Stimulated activated CD4-positive, alpha-beta T cell treated with anti-CD3 and anti-CD28 coated beads, Interleukin-4, amount 100 ng/mL, for 24 hours (primary cell): ENCODE results near the gene PPP6C.
"Not testable (repeated sequence)": the region's sequence is repeated elsewhere in the genome, so short reads cannot be mapped to it uniquely, and the experiment has no call there.

Source experiments
- DNase-seq: peaks from one replicate; pipeline ENCODE4 v3.0.0-alpha.2; 2020

PPP6C gene

DNA sequence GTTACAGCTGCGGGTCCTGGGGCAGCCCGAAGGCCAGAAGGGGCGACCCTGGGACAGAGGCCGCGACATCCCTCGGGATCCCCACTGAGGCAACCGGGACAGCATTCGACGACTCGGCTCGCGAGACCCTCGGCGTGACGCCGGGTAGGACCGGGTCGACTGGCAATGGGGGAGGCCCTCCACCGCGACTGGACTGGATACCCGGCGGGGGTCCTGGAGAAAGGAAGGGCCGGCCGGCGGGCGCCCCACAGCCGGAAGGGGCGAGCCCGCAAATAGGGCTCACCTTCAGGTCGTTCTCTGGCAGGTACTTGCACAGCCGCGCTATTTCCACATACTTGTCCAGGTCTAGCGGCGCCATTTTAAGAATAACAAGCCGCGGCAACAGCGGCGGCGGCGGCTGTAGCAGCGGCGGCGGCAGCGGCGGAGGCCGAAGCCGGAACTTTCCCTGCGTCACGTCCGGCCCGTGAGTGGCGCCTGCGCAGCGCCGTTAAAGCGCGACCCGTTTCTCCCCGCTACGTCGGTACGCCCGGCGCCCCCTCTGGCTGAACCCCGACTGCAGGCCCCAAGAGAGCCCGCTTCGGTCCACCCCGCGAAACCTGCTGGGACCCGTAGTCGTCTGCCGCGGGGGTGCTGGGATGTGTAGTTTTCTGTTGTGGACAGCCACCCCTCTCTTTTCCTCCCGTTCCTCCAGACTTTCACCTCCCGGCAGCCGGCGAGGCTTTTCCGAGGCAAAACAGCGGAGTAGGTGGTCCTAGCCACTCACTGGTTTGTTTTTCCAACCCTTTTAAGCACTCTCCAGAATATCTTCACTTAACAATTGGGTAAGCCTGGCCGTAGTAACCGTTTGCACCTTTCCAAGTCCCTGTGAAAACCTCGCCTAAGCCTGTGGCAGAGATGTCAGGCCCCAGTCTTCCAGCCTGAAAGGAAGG, at the start of gene PPP6C:
TSS of gene PPP6C (minus strand) at position 443 of the 929 bp plus-strand sequence. CDS start at position 358, 85 bp downstream.
- peak; percentile 99 for DNase-seq

DNA sequence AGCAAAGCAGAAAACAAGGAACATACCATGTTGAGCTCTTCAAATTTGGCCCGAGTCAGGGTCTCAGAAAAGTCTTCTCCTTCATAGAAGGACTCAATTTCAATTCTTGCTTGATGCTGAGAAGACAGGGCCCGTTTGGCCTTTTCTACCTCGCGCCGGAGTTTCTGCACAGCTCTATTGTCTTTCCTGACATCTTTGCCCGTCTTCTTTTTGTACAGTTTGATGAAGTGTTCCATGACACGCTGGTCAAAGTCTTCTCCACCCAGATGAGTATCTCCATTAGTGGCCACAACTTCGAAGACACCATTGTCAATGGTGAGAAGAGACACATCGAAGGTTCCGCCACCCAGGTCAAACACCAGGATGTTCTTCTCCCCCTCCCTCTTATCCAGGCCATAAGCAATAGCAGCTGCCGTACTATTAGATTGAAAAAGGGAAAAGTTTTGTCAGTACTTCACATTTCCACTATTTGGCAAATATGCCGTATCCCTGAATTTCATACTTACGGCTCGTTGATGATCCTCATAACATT, 49.4 kb upstream of the PPP6C start:
- DNase-seq: no peak

DNA sequence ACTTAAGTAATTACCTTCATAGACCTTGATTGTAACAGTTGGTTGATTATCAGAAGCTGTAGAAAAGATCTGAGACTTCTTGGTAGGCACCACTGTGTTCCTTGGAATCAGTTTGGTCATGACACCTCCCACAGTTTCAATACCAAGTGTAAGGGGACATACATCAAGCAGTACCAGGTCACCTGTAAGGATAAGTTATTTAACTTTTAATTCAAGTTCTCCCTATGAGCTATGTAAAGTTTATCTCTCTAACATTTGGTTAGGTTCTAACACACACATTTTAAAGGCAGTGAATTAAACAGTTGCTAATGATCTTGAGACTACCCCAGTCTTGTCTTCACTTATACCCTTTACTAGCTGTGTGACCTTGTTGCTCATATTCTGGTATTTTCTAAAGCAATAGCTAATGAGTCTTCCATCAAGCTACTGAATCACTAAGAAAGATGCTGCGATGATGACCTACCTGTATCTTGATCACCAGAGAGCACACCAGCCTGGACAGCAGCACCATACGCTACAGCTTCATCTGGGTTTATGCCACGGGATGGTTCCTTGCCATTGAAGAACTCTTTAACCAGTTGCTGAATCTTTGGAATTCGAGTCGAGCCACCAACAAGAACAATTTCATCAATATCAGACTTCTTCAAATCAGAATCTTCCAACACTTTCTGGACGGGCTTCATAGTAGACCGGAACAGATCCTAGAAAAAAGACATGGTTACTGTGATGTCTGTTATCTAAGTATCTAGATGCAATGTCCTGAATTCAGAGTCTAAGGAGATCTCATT, 48.7 kb upstream of the PPP6C start:
- DNase-seq: no peak

DNA sequence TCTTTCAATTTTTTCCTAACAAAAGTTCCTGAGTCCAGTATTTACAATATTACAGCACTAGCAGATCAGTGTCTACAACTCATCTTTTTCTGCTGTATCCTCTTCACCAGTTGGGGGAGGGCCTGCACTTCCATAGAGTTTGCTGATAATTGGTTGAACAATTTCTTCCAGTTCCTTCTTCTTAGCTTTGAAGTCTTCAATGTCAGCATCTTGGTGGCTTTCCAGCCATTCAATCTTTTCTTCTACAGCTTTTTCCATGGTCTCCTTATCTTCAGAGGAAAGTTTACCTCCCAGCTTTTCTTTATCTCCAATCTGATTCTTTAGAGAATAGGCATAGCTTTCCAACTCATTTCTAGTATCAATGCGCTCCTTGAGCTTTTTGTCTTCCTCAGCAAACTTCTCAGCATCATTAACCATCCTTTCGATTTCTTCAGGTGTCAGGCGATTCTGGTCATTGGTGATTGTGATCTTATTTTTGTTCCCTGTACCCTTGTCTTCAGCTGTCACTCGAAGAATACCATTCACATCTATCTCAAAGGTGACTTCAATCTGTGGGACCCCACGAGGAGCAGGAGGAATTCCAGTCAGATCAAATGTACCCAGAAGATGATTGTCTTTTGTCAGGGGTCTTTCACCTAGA, 47.0 kb upstream of the PPP6C start:
- DNase-seq: not testable (repeated sequence)

DNA sequence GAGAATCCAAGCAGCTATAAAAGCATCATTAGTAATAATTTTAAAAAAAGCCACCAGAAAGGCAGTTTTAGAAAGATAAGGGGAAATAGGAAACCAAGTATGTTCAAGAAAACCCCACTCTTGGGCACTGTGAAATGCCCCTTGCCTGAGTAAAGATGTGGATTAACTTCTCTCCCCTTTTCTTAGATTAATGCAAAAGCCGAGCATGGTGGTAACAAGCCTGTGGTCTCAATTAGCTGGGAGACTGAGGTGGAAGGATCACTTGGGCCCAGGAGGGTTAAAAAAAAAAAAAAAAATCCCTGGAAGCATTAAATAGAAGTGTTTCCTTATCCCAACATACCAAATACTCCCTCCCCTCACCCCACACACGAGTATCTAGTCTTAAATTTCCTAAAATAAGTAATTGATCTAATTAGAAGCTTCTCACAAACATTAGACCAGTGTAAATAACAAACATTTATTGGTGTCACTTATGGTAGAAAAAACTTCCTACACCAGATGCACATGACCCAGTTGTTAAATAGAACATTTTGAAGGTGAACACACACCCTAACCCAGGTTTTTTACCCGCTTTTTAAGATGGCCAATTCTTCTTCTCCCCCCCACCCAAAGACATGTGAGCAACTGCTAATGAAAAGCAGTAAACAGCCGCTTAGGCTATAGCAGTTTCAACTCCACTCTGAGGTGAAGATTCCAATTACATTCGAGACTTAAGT, 46.4 kb upstream of the PPP6C start:
- DNase-seq: no peak

DNA sequence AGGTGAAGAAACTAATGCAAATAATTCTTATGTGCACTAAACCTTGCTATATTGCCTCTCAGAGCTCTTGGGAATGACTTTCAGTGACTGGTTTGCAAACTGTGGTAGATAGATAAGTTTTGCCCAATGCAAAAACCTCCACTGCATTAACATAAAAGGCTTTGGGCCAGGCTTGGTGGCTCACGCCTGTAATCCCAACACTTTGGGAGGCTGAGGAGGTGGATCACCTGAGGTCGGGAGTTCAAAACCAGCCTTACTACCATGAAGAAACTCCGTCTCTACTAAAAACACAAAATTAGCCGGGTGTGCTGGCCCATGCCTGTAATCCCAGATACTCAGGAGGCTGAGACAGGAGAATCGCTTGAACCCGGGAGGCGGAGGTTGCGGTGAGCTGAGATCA, 44.5 kb upstream of the PPP6C start:
- DNase-seq: not testable (repeated sequence)

DNA sequence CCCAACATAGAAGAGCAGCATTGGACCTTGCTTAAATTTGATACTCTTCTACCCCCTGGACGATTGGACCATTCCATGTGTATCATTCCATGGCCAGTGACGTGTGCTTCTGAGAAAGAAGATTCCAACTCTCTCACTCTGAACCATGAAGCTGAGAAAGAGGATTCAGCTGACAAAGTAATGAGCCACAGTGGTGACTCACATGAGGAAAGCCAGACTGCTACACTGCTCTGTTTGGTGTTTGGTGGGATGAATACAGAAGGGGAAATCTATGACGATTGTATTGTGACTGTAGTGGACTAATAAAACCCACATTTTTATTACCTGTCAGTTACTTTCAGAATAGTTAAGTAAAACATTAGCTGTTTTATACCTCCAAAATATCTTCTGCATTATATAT, 44.1 kb upstream of the PPP6C start:
- no peak for DNase-seq

DNA sequence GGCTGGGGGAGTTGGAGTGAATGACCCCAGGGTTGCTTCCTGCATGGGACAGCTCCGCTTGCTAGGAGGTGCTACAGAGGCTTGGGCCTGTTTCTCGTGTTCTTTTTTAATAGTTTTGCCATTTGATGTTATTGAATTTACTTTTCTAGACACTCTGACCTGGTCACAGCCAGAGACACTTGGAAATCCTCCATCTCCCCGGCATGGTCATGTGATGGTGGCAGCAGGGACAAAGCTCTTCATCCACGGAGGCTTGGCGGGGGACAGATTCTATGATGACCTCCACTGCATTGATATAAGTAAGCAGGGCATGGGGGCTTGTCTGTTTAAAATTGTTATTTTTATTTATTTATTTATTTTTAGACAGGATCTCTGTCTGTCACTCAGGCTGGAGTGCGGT, 38.2 kb upstream of the PPP6C start:
- no peak for DNase-seq

DNA sequence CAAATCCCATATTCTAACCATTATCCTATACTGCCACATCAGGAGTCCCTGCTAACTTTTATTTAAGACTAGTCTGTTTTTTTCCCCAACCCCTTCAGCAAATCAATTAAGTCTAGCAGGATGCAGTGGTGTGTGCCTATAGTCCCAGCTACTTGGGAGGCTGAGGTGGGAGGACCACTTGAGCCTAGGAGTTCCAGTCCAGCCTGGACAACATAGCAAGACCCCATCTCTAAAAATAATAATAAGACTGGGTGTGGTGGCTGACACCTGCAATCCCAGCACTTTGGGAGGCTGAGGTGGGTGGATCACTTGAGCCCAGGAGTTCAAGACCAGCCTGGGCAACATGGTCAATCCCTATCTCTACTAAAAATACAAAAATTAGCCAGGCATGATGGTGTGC, 35.3 kb upstream of the PPP6C start:
- not testable (repeated sequence) for DNase-seq

DNA sequence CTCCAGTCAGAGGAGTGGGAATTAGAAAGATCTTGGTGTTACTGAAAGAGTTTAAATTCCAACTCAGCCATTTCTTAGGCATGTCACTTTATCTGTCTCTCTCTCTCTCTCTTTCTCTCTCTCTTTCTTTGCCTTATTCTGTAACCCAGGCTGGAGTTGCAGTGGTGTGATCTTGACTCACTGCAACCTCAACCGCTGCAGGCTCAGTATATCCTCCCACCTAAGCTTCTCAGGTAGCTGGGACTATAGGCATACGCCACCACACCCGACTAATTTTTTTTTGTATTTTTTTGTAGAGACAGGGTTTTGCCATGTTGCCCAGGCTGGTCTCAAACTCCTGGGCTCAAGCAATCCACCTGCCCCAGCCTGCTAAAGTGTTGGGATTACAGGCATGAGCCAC, 29.0 kb upstream of the PPP6C start:
- DNase-seq: no peak

DNA sequence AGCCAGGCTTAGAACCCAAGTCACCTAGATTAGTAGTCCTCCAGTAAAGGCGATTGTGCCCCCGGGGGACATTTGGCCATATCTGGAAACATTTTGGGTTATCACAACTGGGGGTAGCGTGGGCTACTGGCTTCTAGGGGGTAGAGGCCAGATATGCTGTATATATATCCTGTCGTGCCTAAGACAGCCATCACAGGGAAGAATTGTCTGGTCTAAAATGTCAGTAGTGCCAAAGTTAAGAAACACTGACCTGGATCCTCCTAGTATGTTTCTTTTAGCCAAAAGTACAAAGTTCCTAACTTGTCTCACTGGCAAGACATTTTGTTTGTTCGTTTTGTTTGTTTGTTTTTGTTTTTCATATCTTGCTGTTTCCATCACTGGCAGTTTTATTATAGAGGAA, 24.6 kb upstream of the PPP6C start:
- DNase-seq: no peak

DNA sequence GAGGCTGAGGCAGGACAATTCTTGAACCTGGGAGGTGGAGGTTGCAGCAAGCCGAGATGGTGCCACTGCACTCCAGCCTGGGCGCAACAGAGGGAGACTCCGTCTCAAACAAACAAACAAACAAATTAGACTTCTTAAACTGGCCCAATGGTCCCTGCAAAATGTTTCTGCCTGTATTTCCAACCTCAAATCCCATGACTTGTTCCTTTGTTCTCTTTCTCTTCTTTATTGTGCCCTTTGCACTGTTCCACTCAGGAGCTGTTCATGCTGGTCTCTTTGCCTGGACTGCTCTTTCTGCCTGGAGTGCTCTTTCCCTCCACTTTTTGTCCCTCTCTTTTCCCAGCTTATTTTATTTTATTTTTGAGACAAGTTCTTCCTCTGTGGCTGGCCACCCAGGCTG, 14.9 kb upstream of the PPP6C start:
- DNase-seq: no peak

DNA sequence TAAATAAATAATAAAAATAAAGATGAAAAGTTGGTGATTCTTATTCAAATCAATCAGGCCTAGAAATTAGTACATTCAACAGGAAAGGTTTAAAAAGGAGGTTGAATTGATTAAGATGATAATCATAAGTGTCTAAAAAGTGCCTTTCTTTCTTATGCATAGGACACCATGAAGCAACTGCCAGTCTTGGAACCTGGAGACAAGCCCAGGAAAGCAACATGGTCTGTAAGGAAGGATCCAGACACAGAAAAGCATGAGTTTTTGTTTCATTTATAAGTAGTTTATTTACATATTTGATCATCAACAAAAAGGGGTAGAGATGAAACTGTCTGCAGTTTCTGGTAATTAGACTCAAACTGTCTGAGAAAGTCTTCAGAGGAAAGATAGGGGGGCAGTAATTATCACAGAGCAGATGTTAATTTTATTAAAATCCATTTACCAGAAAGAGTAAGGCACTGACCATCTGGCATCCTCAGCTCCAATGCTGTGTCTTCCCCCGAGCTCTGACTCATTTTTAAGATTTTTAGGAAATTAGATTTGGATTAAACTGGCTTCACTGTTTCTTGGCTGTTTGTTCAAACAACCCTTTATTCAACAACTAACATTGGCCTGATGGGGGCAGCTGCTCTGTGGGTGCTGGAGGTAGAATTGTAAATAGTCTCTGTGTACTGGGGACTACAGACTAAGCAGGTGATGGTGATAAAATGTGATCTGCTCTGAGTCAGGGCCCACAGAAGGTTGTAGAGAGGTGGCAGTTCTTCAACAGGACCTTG, 13.4 kb upstream of the PPP6C start:
- no peak for DNase-seq

DNA sequence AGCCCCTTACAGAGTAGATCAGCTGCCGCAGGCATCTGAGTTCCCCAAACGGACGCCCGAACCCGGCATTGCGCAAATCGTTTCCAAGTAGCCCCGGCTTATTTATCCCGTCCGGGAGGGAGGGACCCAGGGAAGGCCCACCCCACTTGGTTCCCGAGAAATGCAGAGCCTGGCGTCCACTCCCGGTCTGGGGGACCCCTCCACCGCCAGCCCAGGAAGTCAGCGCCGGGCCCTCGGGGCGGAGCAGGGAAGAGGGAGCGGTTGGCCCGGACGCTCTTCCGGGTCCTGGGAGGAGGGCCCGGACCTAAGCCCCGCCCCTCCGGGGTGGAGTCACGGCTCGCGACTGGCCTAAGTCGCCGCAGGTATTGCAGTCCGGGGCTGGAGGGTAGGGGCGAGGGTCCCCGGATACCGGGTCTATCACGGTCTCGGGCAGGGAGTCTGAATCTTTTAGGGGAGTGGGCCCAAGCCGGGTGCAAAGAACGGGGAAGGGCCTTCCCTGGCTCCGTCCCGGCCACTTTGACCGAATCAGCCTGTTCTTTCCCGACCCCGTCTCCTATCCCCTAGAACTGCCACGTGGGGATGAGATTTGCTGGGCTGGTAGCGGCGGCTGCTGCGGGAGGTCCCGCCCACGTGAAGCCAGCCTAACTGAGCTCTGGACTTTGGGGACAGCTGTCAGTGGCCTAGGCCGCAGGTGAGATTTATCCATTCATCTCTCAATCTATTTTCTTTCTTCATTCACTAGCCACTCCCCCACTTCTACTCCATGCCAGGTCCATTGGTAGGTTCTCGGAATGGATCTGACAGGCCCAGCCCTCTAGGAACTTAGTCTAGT, 10.8 kb upstream of the PPP6C start, which contains the start of gene RABEPK:
TSS of gene RABEPK (plus strand) at position 327 of the 832 bp plus-strand sequence. CDS start 2,472 bp downstream, outside the sequence.
- DNase-seq: peak; percentile 90

DNA sequence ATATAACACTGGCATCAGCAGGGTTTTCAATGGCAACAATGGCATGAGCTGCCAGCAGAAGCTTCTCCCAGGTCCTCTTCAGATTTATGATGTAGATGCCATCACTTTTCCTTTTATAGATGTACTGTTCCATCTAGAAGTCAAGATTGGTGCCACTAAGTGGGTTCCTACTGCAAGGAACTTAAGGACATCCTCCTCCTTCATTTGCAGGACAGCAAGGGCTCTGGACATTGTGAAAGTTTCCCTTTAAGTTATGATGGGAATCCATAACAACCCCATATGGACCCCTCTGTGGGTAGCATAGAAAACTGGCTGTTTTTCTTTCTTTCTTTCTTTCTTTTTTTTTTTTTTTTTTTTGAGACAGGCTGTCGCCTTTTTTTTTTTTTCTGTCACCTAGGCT, 6.0 kb upstream of the PPP6C start:
- not testable (repeated sequence) for DNase-seq

DNA sequence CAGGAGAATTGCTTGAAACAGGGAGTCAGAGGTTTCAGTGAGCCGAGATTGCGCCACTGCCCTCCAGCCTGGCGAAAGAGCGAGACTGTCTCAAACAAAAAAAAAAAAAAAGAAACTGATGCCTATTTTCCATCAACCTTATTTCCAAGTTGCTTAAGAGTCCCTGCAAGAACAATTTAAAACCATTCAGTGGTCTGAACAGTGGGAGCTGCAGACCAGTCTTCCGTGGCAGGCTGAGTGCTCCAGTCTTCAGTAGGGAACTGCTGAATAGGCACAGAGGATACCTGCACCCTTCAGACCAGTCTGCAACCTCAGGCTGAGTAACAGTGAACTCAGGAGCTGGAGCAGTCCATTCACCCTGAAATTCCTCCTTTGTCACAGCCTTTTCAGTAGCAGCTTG, 4.9 kb upstream of the PPP6C start:
- not testable (repeated sequence) for DNase-seq

DNA sequence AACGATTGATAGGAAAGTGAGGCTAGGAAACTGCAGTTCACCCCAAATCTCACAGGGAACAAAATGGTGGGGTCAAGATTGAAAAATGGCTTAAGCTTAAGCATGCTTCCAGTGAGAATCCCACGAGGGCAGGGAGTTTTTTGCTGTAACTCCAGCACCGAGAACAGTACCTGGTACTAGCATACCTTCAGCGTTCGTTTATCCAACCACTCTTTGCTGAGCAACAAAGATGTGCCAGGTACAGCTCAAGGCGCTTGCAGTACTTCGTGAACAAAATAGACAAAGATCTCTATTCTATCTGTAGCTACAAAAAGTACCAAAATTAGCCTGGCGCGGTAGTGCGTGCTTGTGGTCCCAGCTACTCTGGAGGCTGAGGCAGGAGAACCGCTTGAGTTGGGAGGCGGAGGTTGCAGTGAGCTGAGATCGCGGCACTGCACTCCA, 778 bp upstream of the PPP6C start:
- peak; percentile 14 for DNase-seq

DNA sequence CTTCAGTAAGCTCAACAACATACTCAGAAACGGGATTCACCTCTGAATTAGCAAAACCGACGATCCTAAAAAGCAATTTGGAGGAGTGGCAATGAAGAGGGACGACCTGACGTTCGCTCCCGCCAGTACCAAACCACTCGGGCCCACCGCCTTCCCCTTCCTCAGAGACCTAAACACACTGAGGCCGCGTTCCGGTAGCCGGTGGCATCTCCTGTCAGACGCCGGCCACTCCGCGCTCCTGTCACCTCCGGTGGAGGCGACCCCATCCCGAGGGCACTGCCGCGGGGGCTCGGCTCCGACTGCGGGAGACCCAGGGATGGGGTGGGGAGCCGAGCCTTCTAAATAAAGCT, 617 bp downstream of the PPP6C start:
- peak; percentile 37 for DNase-seq

DNA sequence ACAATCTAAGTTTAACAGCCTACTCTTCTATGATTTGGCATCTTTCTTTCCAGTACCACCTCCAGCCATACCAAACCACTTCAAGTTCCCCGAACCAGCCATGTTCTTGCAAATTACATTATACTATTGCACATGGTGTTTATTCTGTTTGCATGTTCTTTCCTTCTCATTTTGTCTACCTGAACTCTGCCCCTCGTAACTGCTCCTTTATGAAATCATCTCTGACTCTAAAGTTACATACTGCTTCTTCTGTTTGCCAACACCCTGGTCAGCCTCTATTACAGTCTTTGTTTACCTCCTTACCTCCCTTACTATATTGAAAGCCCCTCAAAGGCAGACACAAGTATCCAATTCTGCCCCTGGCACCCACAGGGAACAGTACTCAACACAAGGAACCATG, 6.0 kb downstream of the PPP6C start:
- DNase-seq: no peak

DNA sequence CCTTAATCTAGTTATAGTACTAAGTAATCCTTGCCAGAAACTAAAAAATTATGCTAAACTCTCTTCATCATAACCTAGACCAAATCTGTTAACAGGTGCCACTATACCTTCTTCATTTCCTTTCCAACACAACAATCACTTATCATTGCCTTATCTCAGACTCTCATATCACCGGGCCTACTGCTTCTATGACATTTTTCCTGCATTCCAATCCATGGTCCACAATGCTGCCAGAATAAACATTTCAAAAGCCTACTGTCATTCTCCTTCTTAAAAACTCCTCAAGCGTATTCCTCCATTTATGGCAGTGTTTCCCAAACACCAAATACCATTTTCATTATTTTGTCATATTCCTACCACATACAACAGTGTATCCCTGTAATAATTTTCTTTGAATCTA, 6.5 kb downstream of the PPP6C start:
- DNase-seq: no peak

DNA sequence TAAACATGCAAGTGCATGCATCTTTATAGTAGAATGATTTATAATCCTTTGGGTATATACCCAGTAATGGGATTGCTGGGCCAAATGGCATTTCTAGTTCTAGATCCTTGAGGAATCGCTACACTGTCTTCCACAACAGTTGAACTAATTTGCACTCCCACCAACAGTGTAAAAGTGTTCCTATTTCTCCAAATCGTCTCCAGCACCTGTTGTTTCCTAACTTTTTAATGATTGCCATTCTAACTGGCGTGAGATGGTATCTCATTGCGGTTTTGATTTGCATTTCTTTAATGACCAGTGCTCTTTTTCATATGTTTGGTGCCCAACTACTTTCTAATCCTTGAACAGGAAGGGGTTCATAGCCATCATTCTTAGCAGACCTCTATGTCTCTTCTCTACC, 7.8 kb downstream of the PPP6C start:
- DNase-seq: not testable (repeated sequence)
